ENCODE results near the gene ZDHHC24.

ZDHHC24 gene, protein sequence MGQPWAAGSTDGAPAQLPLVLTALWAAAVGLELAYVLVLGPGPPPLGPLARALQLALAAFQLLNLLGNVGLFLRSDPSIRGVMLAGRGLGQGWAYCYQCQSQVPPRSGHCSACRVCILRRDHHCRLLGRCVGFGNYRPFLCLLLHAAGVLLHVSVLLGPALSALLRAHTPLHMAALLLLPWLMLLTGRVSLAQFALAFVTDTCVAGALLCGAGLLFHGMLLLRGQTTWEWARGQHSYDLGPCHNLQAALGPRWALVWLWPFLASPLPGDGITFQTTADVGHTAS

DNA sequence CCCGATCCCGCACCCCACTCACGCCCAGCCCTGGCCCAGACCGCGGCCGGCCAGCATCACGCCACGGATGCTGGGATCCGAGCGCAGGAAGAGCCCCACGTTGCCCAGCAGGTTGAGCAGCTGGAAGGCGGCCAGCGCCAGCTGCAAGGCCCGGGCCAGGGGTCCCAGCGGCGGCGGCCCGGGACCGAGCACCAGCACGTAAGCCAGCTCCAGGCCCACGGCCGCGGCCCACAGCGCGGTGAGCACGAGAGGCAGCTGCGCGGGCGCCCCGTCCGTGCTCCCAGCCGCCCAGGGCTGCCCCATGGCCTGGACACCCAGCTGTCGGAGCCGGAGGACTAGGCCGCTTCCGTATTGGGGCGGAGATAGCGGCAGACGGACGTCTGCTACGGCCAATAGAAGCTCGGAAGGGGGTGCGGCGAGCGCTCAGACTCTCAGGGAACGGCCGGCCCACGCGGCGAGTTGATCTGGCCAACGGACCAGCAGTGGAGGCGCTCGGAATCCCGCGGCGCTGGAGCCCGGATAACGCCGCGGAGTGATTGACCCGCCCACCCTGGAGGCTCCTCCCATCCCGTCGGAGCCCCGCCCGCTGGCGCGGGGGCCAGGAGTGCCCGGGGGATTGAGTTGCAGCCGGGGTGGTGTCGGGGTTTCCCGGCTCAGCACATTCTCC, at the start of gene ZDHHC24:
Gene ZDHHC24 (minus strand): TSS at position 348 of the 667 bp plus-strand sequence. CDS start 45 bp downstream, at position 303.
- TF ChIP-seq, protein P1, sequence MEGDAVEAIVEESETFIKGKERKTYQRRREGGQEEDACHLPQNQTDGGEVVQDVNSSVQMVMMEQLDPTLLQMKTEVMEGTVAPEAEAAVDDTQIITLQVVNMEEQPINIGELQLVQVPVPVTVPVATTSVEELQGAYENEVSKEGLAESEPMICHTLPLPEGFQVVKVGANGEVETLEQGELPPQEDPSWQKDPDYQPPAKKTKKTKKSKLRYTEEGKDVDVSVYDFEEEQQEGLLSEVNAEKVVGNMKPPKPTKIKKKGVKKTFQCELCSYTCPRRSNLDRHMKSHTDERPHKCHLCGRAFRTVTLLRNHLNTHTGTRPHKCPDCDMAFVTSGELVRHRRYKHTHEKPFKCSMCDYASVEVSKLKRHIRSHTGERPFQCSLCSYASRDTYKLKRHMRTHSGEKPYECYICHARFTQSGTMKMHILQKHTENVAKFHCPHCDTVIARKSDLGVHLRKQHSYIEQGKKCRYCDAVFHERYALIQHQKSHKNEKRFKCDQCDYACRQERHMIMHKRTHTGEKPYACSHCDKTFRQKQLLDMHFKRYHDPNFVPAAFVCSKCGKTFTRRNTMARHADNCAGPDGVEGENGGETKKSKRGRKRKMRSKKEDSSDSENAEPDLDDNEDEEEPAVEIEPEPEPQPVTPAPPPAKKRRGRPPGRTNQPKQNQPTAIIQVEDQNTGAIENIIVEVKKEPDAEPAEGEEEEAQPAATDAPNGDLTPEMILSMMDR (IDR thresholded peaks at IDR 0.05) = no peak

DNA sequence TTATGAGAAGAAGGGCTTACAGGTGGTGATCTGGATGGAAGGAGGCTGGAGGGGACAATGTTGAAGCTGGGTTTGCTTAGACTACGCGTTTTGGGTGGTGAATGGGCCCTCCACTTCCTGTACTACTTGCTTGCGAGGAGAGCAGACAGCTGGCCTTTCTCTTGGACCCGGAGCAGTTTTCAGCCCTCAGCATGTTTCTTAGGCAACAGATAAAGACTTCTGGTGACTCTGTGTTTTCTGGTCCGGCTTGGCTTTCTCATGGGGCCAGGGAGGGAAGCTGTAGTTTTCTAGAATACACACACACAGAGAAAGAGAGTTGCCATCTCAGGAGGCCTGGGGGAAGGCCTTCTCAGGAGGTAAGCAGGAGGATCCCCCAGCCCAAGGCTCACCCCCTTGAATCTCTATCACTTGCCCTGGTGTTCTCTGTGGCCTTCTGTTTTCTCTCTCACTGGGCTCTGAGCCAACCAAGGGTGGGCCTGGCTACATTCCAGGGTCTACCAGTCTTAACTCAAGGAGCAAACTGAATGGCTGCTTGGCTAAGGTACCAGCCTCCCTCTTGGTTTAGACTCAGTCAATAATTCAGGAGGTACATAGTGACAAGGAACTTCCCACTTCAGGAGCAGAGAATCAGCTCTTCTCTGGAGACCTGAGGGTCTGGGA, 49.5 kb upstream of the ZDHHC24 start:
- TF ChIP-seq, protein P1 (IDR thresholded peaks at IDR 0.05) = no peak

DNA sequence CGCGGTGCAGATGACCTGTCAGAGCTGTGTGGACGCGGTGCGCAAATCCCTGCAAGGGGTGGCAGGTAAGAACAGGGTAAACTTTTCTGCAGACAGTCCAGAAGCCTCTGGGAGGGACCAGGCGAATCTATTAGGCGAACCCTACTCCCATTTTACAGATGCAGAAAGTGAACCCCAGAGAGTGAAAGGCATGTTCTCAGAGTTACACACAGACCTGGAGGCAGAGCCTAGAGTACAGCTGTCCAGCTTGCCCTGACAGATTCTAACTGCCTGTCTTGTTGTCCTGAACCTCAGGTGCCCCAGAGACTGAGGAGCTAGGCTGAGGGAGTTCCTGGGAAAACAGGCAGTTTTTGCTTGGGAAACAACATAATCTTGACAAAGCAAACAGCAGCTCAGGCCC, 47.8 kb upstream of the ZDHHC24 start:
- TF ChIP-seq, protein P1 (IDR thresholded peaks at IDR 0.05) = no peak

DNA sequence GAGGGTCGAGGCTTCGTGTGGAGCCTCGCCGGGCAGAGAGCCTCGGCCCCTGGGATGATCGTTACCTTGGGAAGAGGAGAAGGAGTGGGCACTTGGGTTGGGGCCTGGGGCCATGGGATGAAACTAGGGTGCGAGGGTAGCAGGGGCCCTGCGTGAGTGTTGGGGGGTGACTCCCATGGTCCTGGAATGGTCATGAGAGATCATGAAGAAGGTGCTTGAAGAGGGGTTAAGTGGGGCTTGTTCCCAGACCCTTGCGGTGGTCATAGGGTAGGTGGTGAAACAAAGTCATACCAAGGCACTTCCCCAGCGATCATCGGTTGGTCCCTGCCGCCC, 47.4 kb upstream of the ZDHHC24 start:
- TF ChIP-seq, protein P1 (IDR thresholded peaks at IDR 0.05) = no peak

DNA sequence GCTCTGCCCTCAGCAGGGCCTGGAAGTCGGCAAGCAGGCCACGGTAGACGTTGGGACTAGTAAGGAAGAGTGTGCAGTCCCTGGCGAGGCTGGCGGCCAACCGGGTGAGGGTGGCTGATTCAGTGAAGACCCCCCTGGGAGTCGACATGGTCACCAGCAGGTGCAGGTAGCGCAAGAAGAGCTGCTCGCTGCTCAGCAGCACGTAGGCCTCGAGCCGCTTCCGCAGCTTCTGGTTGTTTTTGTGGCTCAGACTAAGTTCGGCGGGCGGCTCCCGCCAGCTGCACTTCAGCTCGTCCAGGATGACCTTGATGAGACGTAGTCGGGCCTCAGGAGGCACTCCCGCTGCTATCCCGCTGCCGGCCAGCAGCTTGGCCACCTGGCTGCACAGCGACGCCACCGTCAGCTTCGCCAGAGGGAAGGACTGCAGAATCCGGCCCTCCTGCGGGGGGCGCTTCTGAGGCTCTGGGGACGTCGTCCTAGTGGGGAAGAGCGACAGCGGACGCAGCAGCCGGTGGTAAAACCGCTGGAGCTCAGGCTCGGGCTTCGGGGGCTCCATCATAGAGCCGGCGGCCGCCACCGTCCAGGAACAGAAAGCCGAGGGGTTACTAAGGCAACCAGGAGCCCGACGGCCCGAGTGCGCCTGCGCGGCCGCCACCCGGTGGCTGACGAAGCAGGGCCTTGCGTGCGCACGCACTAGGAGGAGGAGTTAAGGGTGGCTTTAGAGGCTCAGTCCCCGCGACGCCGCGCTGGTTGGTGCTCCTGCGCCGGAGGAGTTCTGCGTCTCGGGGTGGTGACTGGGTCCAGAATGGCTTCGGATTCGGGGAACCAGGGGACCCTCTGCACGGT, 46.8 kb upstream of the ZDHHC24 start, which contains the start of the genes CCDC87 and CCS:
Gene CCDC87 (minus strand): TSS at position 607 of the 846 bp plus-strand sequence. CDS start 48 bp downstream, at position 559.
Gene CCS (plus strand): TSS at position 729 of the 846 bp plus-strand sequence. CDS start 77 bp downstream, at position 806.
- TF ChIP-seq, protein P1 (IDR thresholded peaks at IDR 0.05) = peak; percentile 60

DNA sequence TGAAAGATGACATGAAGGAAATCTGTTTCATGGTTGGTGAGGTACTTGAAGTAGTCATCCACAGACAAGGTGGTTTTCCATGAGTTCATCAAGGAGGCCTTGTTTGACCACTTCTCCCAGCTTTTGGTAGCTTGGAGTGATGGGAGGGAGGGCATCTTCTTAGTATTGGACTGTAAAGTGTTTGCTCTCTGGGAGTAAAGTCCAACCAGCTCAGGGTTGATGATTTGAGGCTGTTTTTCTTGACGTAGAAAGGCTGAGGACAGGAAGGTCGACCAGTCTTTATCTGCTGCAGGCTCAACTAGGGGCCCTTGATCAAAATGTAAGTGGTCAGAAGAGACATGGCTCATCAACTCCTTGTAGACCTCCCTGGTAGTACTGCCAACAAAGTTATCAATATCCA, 45.3 kb upstream of the ZDHHC24 start:
- TF ChIP-seq, protein P1 (IDR thresholded peaks at IDR 0.05) = no peak
